22Rv1 (cell line): ENCODE measurements around the gene COTL1.

Experiments
- CTCF ChIP-seq: fragments of 450-650 bp; IDR thresholded peaks from 2 replicates; pipeline ENCODE4 v1.5.1; 2017; ENCODE audit warnings: mild to moderate bottlenecking
- ZFX ChIP-seq: fragments of 450-650 bp; IDR thresholded peaks from 2 replicates; pipeline ENCODE4 v1.6.1; 2017; ENCODE audit warnings: antibody characterized with exemption, borderline replicate concordance

GRCh38 chr16:84612686-84613085, 5.2 kb downstream of the COTL1 start:
- TF ChIP-seq CTCF = no peak
- no peak for TF ChIP-seq ZFX
